B cell (primary cell): ENCODE results near the gene EVI2A. TPM values are rescaled to one million over a fixed set of nuclear protein-coding genes. Genes with fewer than 3 reads are reported as not detected.

Experiments used
- ATAC-seq: fragments of 200-7000 bp; cut with Tn5 transposase; one replicate; pipeline ENCODE4 v1.10.0; 2021; ENCODE audit warnings: low read depth, mild to moderate bottlenecking, moderate number of reproducible peaks, moderate library complexity
- CTCF ChIA-PET: fragments of 350-600 bp; sonication (Branson Sonifier 250); formaldehyde crosslinking; loops from one replicate; lab custom pipeline; 2021; ENCODE audit warnings: antibody characterized with exemption, inconsistent platforms; lab: Charles Lee
- POLR2A ChIA-PET: fragments of 350-600 bp; sonication (Branson Sonifier 250); formaldehyde crosslinking; loops from one replicate; lab custom pipeline; 2021; ENCODE audit warnings: antibody characterized with exemption; lab: Charles Lee
- DNase-seq: peaks from one replicate; pipeline ENCODE4 v3.0.0; 2013
- H2AFZ ChIP-seq: 2 replicates; pipeline ENCODE4 v1.6.1; 2012; ENCODE audit warnings: mild to moderate bottlenecking, low read depth, low read length; ENCODE audit not compliant: insufficient read depth, poor library complexity, severe bottlenecking
- H3K27ac ChIP-seq, 2 donors: 1 replicate in 1 of 2; 2 replicates in 1 of 2; pipeline ENCODE4 v1.5.1; 2012 to 2013; ENCODE audit warnings: low read length in 2 of 2, mild to moderate bottlenecking in 2 of 2, moderate library complexity in 1 of 2
- H3K27me3 ChIP-seq, 4 experiments: fragments of 200-600 bp in 1 of 4; sonication (generic) in 1 of 4; replicated peaks in 1 of 4; 1 replicate in 2 of 4; 2 replicates in 2 of 4; pipeline versions ENCODE4 v1.6.1 to v1.7.0; 2013 to 2016; ENCODE audit warnings: low read length in 3 of 4, mild to moderate bottlenecking in 2 of 4, mixed read lengths in 1 of 4, moderate library complexity in 1 of 4; ENCODE audit not compliant: insufficient read depth in 4 of 4, control insufficient read depth in 3 of 4; ENCODE audit errors: control extremely low read depth in 1 of 4
- H3K36me3 ChIP-seq, 2 experiments: replicated peaks in 1 of 2; 1 replicate in 1 of 2; 2 replicates in 1 of 2; pipeline versions ENCODE4 v1.6.1 to v1.7.1; 2013; ENCODE audit warnings: low read length in 1 of 2; ENCODE audit not compliant: insufficient read depth in 2 of 2, control insufficient read depth in 1 of 2; ENCODE audit errors: control extremely low read depth in 1 of 2, extremely low read depth in 1 of 2
- H3K4me1 ChIP-seq, 2 donors: fragments of 200-600 bp in 1 of 2; sonication (generic) in 1 of 2; 1 replicate in 1 of 2; 2 replicates in 1 of 2; pipeline versions ENCODE4 v1.5.1 to v1.6.1; 2013 to 2017; ENCODE audit warnings: low read length in 2 of 2; ENCODE audit not compliant: control insufficient read depth in 2 of 2, insufficient read depth in 2 of 2
- H3K4me2 ChIP-seq: replicated peaks from 2 replicates; pipeline ENCODE3; 2012; ENCODE audit warnings: mild to moderate bottlenecking, low read depth, low read length; ENCODE audit not compliant: poor library complexity, severe bottlenecking
- H3K4me3 ChIP-seq, 5 experiments: fragments of 200-600 bp in 1 of 5; sonication (generic) in 1 of 5; 1 replicate in 3 of 5; 2 replicates in 2 of 5; pipeline versions ENCODE4 v1.5.1 to v1.7.0; 2011 to 2016; ENCODE audit warnings: low read length in 4 of 5, mild to moderate bottlenecking in 4 of 5, low read depth in 2 of 5, control low read depth in 1 of 5, moderate library complexity in 1 of 5; ENCODE audit not compliant: insufficient read depth in 1 of 5; ENCODE audit errors: control extremely low read depth in 1 of 5, extremely low read depth in 1 of 5
- H3K79me2 ChIP-seq: fragments of 200-600 bp; sonication (generic); one replicate; pipeline ENCODE4 v1.6.0; 2016; ENCODE audit warnings: low read length; ENCODE audit not compliant: control insufficient read depth, insufficient read depth
- H3K9ac ChIP-seq: fragments of 200-600 bp; sonication (generic); 2 replicates; pipeline ENCODE4 v1.6.1; 2017; ENCODE audit warnings: mild to moderate bottlenecking, low read length, moderate library complexity
- H3K9me3 ChIP-seq, 3 donors: one replicate each; pipeline versions ENCODE4 v1.6.1 to v1.7.1; 2013; ENCODE audit warnings: low read length in 2 of 3; ENCODE audit not compliant: control insufficient read depth in 2 of 3, insufficient read depth in 1 of 3; ENCODE audit errors: control extremely low read depth in 1 of 3
- H4K20me1 ChIP-seq: 2 replicates; pipeline ENCODE4 v1.6.0; 2012; ENCODE audit warnings: mild to moderate bottlenecking, low read length; ENCODE audit not compliant: insufficient read depth, control insufficient read depth, poor library complexity, severe bottlenecking
- H3K27ac Mint-ChIP-seq: one replicate; pipeline ENCODE4 v1.8.0; 2021; ENCODE audit warnings: mixed read lengths
- H3K27me3 Mint-ChIP-seq: one replicate; pipeline ENCODE4 v1.8.0; 2021; ENCODE audit warnings: mixed read lengths
- H3K4me1 Mint-ChIP-seq: one replicate; pipeline ENCODE4 v1.8.0; 2021; ENCODE audit warnings: mixed read lengths
- H3K4me3 Mint-ChIP-seq: one replicate; pipeline ENCODE4 v1.8.0; 2021; ENCODE audit warnings: mixed read lengths
- H3K9me3 Mint-ChIP-seq: one replicate; pipeline ENCODE4 v1.8.0; 2022; ENCODE audit warnings: mixed read lengths; ENCODE audit not compliant: insufficient read depth
- CTCF ChIP-seq: fragments of 200-600 bp; IDR thresholded peaks from one replicate; pipeline ENCODE4 v1.8.0; 2022; ENCODE audit warnings: antibody characterized with exemption, mild to moderate bottlenecking
- EZH2 ChIP-seq: IDR thresholded peaks from 2 replicates; pipeline ENCODE4 v1.6.1; 2012; ENCODE audit warnings: borderline replicate concordance, low read depth, mild to moderate bottlenecking, moderate library complexity, low read length; ENCODE audit not compliant: insufficient read depth, poor library complexity, severe bottlenecking
- WGBS: methylation state at CpG from one replicate; pipeline ENCODE4 v1.1.5; 2013; ENCODE audit warnings: missing lambda C conversion rate; ENCODE audit not compliant: insufficient coverage; 5-methylcytosine and 5-hydroxymethylcytosine counted together
- intact Hi-C: fragments of 100-400 bp; cut with micrococcal nuclease; formaldehyde crosslinking; loops from one replicate; pipeline ENCODE4 v1.10.0; 2022
- polyA plus RNA-seq: library from polyadenylated mRNA; depleted of rRNA; stranded (reverse); fragments of >200 nt; gene quantifications from 2 replicates; pipeline ENCODE4 v1.2.3, GENCODE V29; 2012
- total RNA-seq, 2 donors: library from RNA; stranded (reverse); fragments of 120-200 nt in 1 of 2; gene quantifications; 1 replicate in 1 of 2; 2 replicates in 1 of 2; pipeline versions ENCODE4 v1.2.3 to v1.2.4, GENCODE V29; 2013 to 2022

Gene EVI2A
- total and polyA plus RNA-seq, 2 donors (not counting 1 experiment from before 2014, with no cell fraction given): 18.2 to 49.3 TPM

- H3K4me1 Mint-ChIP-seq: no peaks in the 10 kb centered on the region
- H3K4me3 Mint-ChIP-seq: no peak overlapping the region
- H3K27ac Mint-ChIP-seq: no peak overlapping the region
- Histone ChIP-seq H3K9me3 (no peaks in the 10 kb centered on the region), H3K36me3 (peaks cover 0 to 4% of the 10 kb centered on the region in 2 experiments), H3K4me2 (no peak overlapping the region), H2AFZ (no peak overlapping the region), H3K79me2 (peaks cover 7% of the 10 kb centered on the region), H3K9ac (no peak overlapping the region), H3K27ac (no peak overlapping the region), H3K4me3 (no peak overlapping the region), H3K4me1 (no peaks in the 10 kb centered on the region), H4K20me1 (no peaks in the 10 kb centered on the region), H3K27me3 (no peaks in the 10 kb centered on the region)
- DNase-seq (no peak), ATAC-seq (no peak)
- POLR2A ChIA-PET: no interaction called here
- H3K27me3 Mint-ChIP-seq: no peaks in the 10 kb centered on the region
- 88% methylated on average over 1 of the region's 1 CpG for WGBS
- intact Hi-C loops: no loop called here
- H3K9me3 Mint-ChIP-seq: no peaks in the 10 kb centered on the region
- TF ChIP-seq EZH2: no peak
- no peak for TF ChIP-seq CTCF
- CTCF ChIA-PET: interaction anchor here (0.8 kb wide), 1 partner anchor 31 kb away, joined by 3 read pairs; no protein-coding TSS in a partner anchor
These were observed 25.9 kb downstream of the EVI2A start for GRCh38 chr17:31295489-31295871.

GRCh38 chr17:31294820-31295488 lies 26.5 kb downstream of the EVI2A start:
- Histone ChIP-seq H3K27me3 (no peaks in the 10 kb centered on the region), H3K4me2 (no peak overlapping the region), H3K4me1 (no peaks in the 10 kb centered on the region), H2AFZ (no peak overlapping the region), H3K4me3 (no peak overlapping the region), H3K9ac (no peak overlapping the region), H3K36me3 (peaks cover 0 to 4% of the 10 kb centered on the region in 2 experiments), H4K20me1 (no peaks in the 10 kb centered on the region), H3K9me3 (no peaks in the 10 kb centered on the region), H3K79me2 (peaks cover 3% of the 10 kb centered on the region), H3K27ac (no peak overlapping the region)
- ChIA-PET CTCF (interaction anchor here (0.8 kb wide), 1 partner anchor 30 kb away, joined by 3 read pairs; no protein-coding TSS in a partner anchor), POLR2A (no interaction called here)
- no peaks in the 10 kb centered on the region for H3K9me3 Mint-ChIP-seq
- 93% methylated on average over 2 of the region's 3 CpGs for WGBS
- DNase-seq: no peak
- H3K27ac Mint-ChIP-seq: no peak overlapping the region
- H3K27me3 Mint-ChIP-seq: no peaks in the 10 kb centered on the region
- H3K4me3 Mint-ChIP-seq: no peak overlapping the region
- no peak for TF ChIP-seq EZH2
- TF ChIP-seq CTCF: no peak
- H3K4me1 Mint-ChIP-seq: no peaks in the 10 kb centered on the region
- no peak for ATAC-seq
- intact Hi-C loops: no loop called here
